Fibroblast of skin of scalp (primary cell): Measurements from ENCODE around the gene KIF22.
A peak's percentile ranks its signal among the peaks of the same experiment; 100 is the strongest.

Source experiments
- DNase-seq: peaks from one replicate; pipeline ENCODE4 v3.0.0-alpha.2; 2013

Gene KIF22

GRCh38 chr16:29841631-29842030, 51.1 kb downstream of the KIF22 start:
- DNase-seq = no peak

- DNase-seq = no peak
Observed at GRCh38 chr16:29842732-29843346, 52.3 kb downstream of the KIF22 start.

- no peak for DNase-seq
Observed at GRCh38 chr16:29843931-29844330, 53.4 kb downstream of the KIF22 start.

GRCh38 chr16:29844575-29845331, 54.2 kb downstream of the KIF22 start:
- no peak for DNase-seq

- DNase-seq = no peak
Observed at GRCh38 chr16:29845656-29846055, 55.1 kb downstream of the KIF22 start.

GRCh38 chr16:29848420-29849297, 58.1 kb downstream of the KIF22 start:
- peak; percentile 63 for DNase-seq

GRCh38 chr16:29849505-29849904, 59.0 kb downstream of the KIF22 start:
- DNase-seq = no peak

GRCh38 chr16:29850998-29851397, 60.4 kb downstream of the KIF22 start:
- no peak for DNase-seq

- DNase-seq = peak; percentile 71
Observed at GRCh38 chr16:29852654-29853053, 62.1 kb downstream of the KIF22 start.

GRCh38 chr16:29854520-29855100, 64.1 kb downstream of the KIF22 start:
- DNase-seq = no peak
